HuH-7 (cell line): Measurements from ENCODE around the gene PCDHGA6.
A peak's percentile ranks its signal among the peaks of the same experiment; 100 is the strongest.
"Not testable (repeated sequence)": the region's sequence is repeated elsewhere in the genome, so short reads cannot be mapped to it uniquely, and the experiment has no call there.

Experiments
- DNase-seq: peaks from one replicate; pipeline ENCODE4 v3.0.0; 2011; ENCODE audit warnings: low spot score

The PCDHGA6 gene

GRCh38 chr5:141392429-141393198 is 18.9 kb downstream of the PCDHGA6 start, which contains the start of gene PCDHGA8:
TSS of gene PCDHGA8 (plus strand) at chr5:141392633. CDS start at chr5:141392814, 181 bp downstream.
- DNase-seq, result no peak

GRCh38 chr5:141393267-141393666 is 19.6 kb downstream of the PCDHGA6 start:
- DNase-seq, result no peak

DNA sequence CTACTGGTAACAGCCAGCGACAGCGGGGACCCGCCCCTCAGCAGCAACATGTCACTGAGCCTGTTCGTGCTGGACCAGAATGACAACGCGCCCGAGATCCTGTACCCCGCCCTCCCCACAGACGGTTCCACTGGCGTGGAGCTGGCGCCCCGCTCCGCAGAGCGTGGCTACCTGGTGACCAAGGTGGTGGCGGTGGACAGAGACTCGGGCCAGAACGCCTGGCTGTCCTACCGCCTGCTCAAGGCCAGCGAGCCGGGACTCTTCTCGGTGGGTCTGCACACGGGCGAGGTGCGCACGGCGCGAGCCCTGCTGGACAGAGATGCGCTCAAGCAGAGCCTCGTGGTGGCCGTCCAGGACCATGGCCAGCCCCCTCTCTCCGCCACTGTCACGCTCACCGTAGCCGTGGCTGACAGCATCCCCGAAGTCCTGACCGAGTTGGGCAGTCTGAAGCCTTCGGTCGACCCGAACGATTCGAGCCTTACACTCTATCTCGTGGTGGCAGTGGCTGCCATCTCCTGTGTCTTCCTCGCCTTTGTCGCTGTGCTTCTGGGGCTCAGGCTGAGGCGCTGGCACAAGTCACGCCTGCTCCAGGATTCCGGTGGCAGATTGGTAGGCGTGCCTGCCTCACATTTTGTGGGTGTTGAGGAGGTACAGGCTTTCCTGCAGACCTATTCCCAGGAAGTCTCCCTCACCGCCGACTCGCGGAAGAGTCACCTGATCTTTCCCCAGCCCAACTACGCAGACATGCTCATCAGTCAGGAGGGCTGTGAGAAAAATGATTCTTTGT is 20.9 kb downstream of the PCDHGA6 start:
- not testable (repeated sequence) for DNase-seq

DNA sequence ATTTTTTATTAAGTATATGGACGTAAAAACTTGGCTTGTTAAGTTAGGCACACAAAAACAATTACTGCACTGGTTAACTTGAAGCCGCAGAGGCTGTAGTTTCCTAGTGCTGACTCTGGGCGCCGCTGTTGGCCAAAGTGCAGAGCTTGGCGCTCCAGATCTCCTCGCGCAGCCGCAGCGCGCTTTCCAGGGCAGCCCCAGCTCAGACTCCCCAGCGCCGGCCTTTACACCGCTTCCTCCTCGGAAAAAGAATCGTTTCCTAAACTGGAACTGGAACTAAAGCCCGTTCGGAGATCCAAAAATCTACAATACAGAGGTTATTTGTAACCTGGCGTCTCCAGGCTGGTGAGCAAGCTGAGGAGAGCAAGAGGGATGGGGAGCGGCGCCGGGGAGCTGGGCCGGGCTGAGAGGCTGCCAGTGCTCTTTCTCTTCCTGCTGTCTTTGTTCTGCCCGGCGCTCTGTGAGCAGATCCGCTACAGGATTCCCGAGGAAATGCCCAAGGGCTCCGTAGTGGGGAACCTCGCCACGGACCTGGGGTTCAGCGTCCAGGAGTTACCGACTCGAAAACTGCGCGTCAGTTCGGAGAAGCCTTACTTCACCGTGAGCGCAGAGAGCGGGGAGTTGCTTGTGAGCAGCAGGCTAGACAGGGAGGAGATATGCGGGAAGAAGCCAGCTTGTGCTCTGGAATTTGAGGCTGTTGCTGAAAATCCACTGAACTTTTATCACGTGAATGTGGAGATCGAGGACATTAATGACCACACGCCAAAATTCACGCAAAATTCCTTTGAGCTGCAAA is 24.3 kb downstream of the PCDHGA6 start, which contains the start of gene PCDHGB5:
TSS of gene PCDHGB5 (plus strand) at position 192 of the 796 bp plus-strand sequence. CDS start at position 373, 181 bp downstream.
- peak; percentile 74 for DNase-seq

DNA sequence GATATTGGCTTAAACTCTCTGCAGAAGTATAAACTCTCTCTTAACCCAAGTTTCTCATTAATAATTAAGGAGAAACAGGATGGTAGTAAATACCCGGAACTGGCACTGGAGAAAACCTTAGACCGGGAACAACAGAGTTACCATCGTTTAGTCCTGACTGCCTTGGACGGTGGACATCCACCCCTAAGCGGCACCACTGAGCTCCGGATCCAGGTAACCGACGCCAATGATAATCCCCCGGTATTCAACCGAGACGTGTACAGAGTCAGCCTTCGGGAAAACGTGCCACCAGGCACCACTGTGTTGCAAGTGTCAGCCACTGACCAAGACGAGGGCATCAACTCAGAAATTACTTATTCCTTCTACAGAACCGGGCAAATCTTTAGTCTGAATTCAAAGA is 24.9 kb downstream of the PCDHGA6 start:
- no peak for DNase-seq

DNA sequence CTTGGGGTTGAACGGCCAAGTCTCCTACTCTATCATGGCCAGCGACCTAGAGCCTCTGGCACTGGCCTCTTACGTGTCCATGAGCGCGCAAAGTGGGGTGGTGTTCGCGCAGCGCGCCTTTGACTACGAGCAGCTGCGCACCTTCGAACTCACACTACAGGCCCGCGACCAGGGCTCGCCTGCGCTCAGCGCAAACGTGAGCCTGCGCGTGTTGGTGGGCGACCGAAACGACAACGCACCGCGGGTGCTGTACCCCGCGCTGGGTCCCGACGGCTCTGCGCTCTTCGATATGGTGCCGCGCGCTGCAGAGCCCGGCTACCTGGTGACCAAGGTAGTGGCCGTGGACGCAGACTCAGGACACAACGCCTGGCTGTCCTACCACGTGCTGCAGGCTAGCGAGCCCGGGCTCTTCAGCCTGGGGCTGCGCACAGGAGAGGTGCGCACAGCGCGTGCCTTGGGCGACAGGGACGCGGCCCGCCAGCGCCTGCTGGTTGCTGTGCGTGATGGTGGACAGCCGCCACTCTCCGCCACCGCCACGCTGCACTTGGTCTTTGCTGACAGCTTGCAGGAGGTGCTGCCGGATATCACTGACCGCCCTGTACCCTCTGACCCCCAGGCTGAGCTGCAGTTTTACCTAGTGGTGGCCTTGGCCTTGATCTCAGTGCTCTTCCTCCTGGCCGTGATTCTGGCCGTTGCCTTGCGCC is 26.0 kb downstream of the PCDHGA6 start:
- DNase-seq, result no peak

DNA sequence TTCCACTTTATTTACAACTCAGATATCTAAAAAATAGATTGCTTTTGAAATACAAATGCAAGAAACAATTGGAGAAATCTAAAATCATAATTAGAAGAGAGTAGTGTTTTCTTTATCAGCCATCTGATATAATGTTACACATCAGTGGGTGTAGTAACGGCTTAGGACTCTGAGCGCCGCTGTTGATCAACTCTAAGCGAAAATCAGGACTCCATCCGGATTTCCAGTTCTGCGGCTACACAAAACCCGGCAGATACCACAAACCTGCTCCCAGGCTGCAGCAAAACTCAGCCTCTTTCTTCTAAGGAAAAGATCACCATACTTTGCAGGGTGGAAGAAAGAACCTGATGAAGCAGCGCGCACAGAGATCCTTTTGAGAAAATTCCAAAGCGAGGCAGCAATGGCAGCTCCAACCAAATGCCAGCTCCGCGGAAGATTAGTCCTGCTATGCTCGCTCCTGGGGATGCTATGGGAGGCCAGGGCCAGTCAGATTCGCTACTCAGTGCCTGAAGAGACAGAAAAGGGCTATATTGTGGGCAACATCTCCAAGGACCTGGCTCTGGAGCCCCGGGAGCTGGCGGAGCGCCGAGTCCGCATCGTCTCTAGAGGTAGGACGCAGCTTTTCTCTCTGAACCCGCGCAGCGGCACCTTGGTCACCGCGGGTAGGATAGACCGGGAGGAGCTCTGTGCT is 29.0 kb downstream of the PCDHGA6 start, which contains the start of gene PCDHGA9:
TSS of gene PCDHGA9 (plus strand) at position 226 of the 691 bp plus-strand sequence. CDS start at position 401, 175 bp downstream.
- peak; percentile 38 for DNase-seq

DNA sequence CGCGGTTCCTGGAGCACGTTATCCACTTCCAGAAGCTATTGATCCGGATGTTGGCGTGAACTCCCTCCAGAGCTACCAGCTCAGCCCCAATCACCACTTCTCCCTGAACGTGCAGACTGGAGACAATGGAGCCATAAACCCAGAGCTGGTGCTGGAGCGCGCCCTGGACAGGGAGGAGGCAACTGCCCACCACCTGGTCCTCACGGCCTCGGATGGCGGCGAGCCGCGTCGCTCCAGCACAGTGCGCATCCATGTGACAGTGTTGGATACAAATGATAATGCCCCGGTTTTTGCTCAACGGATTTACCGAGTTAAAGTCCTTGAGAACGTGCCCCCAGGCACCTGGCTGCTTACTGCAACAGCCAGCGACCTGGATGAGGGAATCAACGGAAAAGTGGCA is 29.7 kb downstream of the PCDHGA6 start:
- DNase-seq, result no peak

DNA sequence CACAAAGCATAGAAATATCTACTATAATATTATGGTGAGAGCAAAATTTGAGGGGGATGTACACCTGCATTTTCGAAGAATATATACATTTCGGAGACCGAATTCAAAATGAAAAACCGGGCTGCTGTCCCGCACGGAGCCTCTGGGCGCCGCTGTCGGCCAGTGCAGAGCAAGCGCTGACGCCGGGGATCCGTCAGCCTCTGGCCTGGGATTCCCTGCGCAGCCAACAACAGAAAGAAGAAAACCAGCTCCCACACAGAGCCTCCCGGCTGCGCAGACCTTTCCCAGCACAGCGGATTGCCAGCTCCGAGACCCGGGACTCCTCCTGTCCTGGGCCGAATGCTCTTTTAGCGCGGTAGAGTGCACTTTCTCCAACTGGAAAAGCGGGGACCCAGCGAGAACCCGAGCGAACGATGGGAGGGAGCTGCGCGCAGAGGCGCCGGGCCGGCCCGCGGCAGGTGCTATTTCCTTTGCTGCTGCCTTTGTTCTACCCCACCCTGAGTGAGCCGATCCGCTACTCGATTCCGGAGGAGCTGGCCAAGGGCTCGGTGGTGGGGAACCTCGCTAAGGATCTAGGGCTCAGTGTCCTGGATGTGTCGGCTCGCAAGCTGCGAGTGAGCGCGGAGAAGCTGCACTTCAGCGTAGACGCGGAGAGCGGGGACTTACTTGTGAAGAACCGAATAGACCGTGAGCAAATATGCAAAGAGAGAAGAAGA is 34.3 kb downstream of the PCDHGA6 start, which contains the start of gene PCDHGB6:
TSS of gene PCDHGB6 (plus strand) at position 232 of the 716 bp plus-strand sequence. CDS start at position 414, 182 bp downstream.
- not testable (repeated sequence) for DNase-seq

DNA sequence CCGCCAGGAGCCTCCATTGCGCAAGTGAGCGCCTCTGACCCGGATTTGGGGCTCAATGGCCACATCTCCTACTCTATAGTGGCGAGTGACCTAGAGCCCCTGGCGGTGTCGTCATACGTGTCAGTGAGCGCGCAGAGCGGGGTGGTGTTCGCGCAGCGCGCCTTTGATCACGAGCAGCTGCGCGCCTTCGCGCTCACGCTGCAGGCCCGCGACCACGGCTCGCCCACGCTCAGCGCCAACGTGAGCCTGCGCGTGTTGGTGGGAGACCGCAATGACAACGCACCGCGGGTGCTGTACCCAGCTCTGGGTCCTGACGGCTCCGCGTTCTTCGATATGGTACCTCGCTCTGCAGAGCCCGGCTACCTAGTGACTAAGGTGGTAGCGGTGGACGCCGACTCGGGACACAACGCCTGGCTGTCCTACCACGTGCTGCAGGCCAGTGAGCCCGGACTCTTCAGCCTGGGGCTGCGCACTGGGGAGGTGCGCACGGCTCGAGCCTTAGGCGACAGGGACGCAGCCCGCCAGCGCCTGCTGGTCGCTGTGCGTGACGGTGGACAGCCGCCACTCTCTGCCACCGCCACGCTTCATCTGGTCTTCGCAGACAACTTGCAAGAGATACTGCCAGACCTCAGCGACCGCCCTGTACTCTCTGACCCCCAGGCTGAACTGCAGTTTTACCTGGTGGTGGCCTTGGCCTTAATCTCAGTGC is 36.1 kb downstream of the PCDHGA6 start:
- DNase-seq, result no peak

GRCh38 chr5:141411575-141411974 is 37.9 kb downstream of the PCDHGA6 start:
- no peak for DNase-seq

DNA sequence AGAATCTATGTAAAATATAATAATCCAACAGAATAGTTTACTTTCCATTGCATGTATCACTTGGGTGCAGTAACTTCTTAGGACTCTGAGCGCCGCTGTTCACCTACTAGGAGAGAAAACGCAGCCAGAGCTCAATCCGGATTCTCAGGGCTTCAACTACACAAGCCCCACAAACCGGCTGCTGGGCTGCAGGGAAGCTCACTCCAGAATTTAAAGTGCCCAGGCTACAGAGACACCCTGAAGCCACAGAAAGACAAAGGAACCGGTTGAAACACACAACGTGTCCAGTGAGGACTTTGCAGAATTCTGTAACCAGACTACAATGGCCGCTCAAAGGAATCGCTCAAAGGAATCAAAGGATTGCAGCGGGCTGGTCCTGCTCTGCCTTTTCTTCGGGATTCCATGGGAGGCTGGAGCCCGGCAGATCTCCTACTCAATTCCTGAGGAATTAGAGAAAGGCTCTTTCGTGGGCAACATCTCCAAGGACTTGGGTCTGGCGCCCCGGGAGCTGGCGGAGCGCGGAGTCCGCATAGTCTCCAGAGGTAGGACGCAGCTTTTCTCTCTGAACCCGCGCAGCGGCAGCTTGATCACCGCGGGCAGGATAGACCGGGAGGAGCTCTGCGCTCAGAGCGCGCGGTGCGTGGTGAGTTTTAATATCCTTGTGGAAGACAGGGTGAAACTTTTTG is 39.3 kb downstream of the PCDHGA6 start, which contains the start of gene PCDHGA10:
TSS of gene PCDHGA10 (plus strand) at position 134 of the 686 bp plus-strand sequence. CDS start at position 323, 189 bp downstream.
- peak; percentile 93 for DNase-seq

- DNase-seq, result peak; percentile 87
These were observed 39.9 kb downstream of the PCDHGA6 start for GRCh38 chr5:141413540-141414069.

GRCh38 chr5:141414548-141415274 is 41.0 kb downstream of the PCDHGA6 start:
- DNase-seq, result not testable (repeated sequence)

GRCh38 chr5:141415275-141415618 is 41.6 kb downstream of the PCDHGA6 start:
- DNase-seq, result not testable (repeated sequence)

- DNase-seq, result not testable (repeated sequence)
These were observed 43.9 kb downstream of the PCDHGA6 start, which contains the start of gene PCDHGB7 for GRCh38 chr5:141417494-141418172. TSS of gene PCDHGB7 (plus strand) at chr5:141417677. CDS start at chr5:141417860, 183 bp downstream.
